ENCODE results near the gene CD58. TPM values are rescaled to one million over a fixed set of nuclear protein-coding genes. Genes with fewer than 3 reads are reported as not detected.
"Not testable (repeated sequence)": the region's sequence is repeated elsewhere in the genome, so short reads cannot be mapped to it uniquely, and the experiment has no call there.

The CD58 gene
- total RNA-seq, 1 donor from 2014 or later, result 160 TPM

DNA sequence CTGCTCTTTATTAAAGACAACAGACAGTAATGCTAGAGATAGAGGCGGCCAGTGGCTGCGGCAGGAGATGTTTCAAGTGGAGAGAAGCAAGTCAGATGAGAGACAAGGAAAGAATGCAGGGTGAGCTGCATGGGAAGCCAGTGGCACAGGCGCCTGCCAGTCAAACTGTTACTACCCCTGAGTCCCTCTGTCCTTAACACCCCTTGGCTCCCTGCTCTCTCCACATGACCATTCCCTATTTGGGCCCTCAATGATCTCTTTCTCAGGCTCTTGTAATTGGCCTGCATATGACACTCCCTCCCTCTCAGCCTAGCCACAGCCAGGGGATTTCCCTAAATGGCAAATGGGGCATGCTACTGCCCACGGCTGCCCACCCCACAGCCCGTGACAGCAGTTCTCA is 22.6 kb upstream of the CD58 start:
- H3K27ac Mint-ChIP-seq; intact Hi-C loops (cut with micrococcal nuclease); DNase-seq; H3K27me3 Mint-ChIP-seq; ATAC-seq (ENCODE audit: low read depth); H3K9me3 Mint-ChIP-seq; H3K36me3 Mint-ChIP-seq (ENCODE audit: low read depth); H3K4me3 Mint-ChIP-seq; POLR2A ChIA-PET: not testable (repeated sequence)
- CTCF ChIA-PET, result interaction anchor here (1.4 kb wide), 1 partner anchor 19 kb away, joined by 7 read pairs; no protein-coding TSS in a partner anchor
- peaks cover 26% of the 10 kb centered on the region for H3K4me1 Mint-ChIP-seq

- POLR2A ChIA-PET; ATAC-seq (ENCODE audit: low read depth); H3K27ac Mint-ChIP-seq; intact Hi-C loops (cut with micrococcal nuclease); H3K36me3 Mint-ChIP-seq (ENCODE audit: low read depth); H3K27me3 Mint-ChIP-seq; H3K4me3 Mint-ChIP-seq; CTCF ChIA-PET; H3K9me3 Mint-ChIP-seq; DNase-seq: not testable (repeated sequence)
- H3K4me1 Mint-ChIP-seq, result peaks cover 32% of the 10 kb centered on the region
Observed at GRCh38 chr1:116591951-116592605, 21.3 kb upstream of the CD58 start.

GRCh38 chr1:116591006-116591950 is 20.5 kb upstream of the CD58 start:
- H3K36me3 Mint-ChIP-seq (ENCODE audit: low read depth); ATAC-seq (ENCODE audit: low read depth); intact Hi-C loops (cut with micrococcal nuclease); H3K9me3 Mint-ChIP-seq; H3K27ac Mint-ChIP-seq; CTCF ChIA-PET; H3K4me3 Mint-ChIP-seq; H3K27me3 Mint-ChIP-seq; POLR2A ChIA-PET; DNase-seq: not testable (repeated sequence)
- H3K4me1 Mint-ChIP-seq, result peaks cover 33% of the 10 kb centered on the region

- POLR2A ChIA-PET, result interaction anchor here (0.7 kb wide), 1 partner anchor 35 kb away, joined by 3 read pairs; no protein-coding TSS in a partner anchor
- H3K27me3 Mint-ChIP-seq; ATAC-seq (ENCODE audit: low read depth); H3K27ac Mint-ChIP-seq; intact Hi-C loops (cut with micrococcal nuclease); H3K4me3 Mint-ChIP-seq; DNase-seq; CTCF ChIA-PET; H3K36me3 Mint-ChIP-seq (ENCODE audit: low read depth); H3K9me3 Mint-ChIP-seq: not testable (repeated sequence)
- H3K4me1 Mint-ChIP-seq, result peaks cover 30% of the 10 kb centered on the region
Observed at GRCh38 chr1:116590359-116591005, 19.7 kb upstream of the CD58 start.

- intact Hi-C loops (cut with micrococcal nuclease), result loop anchor here (5.0 kb wide), 1 partner anchor 38 kb away; no protein-coding TSS in a partner anchor
- not testable (repeated sequence) for H3K9me3 Mint-ChIP-seq; H3K4me3 Mint-ChIP-seq; H3K36me3 Mint-ChIP-seq (ENCODE audit: low read depth); DNase-seq; H3K27me3 Mint-ChIP-seq; H3K27ac Mint-ChIP-seq; ATAC-seq (ENCODE audit: low read depth)
- ChIA-PET POLR2A (interaction anchor here (1.1 kb wide), 1 partner anchor 19 kb away, joined by 3 read pairs; the partner anchor contains the start of gene CD58), CTCF (interaction anchor here (1.3 kb wide), 1 partner anchor 15 kb away, joined by 5 read pairs; no protein-coding TSS in a partner anchor)
- H3K4me1 Mint-ChIP-seq, result peaks cover 30% of the 10 kb centered on the region
Observed at GRCh38 chr1:116589101-116589735, 18.4 kb upstream of the CD58 start.

DNA sequence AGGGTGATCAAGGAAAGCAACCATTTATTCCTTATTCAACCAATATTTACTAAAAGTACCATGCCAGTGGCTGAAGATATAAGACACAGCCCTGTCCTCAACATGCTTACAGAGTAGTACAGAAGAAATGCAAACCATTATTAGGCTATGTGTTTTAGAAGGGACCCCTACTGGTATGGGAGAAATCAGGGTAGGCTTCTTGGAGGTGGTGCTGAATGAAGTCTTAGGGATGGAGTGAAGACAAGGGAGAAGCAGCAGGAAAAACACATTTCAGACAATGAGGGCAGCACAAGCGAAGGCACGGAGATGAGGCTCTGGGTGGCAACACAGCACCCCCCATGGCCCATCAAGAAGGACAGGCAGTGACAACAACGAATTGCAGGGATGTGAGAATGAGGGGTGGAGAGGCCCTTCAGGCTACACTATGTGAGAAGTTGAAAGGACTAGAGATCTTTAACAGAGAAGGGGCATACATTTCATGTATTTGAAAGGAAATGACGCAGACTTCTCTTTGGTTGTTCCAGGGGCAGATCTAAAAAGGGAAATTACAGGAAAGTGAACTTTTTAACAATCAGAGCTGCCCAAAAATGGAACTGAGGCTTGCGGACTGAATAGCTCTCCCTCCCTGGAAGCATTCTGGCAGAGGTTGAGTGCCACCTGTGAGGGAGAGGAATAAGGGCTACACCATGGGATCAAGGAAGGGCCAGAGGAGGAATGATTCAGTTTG is 16.8 kb upstream of the CD58 start:
- Mint-ChIP-seq H3K4me1 (peaks cover 30% of the 10 kb centered on the region), H3K9me3 (no peaks in the 10 kb centered on the region), H3K36me3 (ENCODE audit: low read depth) (no peaks in the 10 kb centered on the region), H3K4me3 (peak overlapping the region; percentile 2), H3K27ac (peak overlapping the region; percentile 54), H3K27me3 (no peaks in the 10 kb centered on the region)
- TF ChIP-seq, protein P1, sequence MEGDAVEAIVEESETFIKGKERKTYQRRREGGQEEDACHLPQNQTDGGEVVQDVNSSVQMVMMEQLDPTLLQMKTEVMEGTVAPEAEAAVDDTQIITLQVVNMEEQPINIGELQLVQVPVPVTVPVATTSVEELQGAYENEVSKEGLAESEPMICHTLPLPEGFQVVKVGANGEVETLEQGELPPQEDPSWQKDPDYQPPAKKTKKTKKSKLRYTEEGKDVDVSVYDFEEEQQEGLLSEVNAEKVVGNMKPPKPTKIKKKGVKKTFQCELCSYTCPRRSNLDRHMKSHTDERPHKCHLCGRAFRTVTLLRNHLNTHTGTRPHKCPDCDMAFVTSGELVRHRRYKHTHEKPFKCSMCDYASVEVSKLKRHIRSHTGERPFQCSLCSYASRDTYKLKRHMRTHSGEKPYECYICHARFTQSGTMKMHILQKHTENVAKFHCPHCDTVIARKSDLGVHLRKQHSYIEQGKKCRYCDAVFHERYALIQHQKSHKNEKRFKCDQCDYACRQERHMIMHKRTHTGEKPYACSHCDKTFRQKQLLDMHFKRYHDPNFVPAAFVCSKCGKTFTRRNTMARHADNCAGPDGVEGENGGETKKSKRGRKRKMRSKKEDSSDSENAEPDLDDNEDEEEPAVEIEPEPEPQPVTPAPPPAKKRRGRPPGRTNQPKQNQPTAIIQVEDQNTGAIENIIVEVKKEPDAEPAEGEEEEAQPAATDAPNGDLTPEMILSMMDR (IDR thresholded peaks at IDR 0.05), result no peak
- DNase-seq (no peak), ATAC-seq (ENCODE audit: low read depth) (no peak)
- CTCF ChIA-PET, result no interaction called here
- POLR2A ChIA-PET, result interaction anchor here (1.1 to 1.9 kb wide), 2 partner anchors 15 to 17 kb away, joined by 3 to 10 read pairs; partner anchors contain the start of gene CD58
- intact Hi-C loops (cut with micrococcal nuclease), result loop anchor here (5.0 kb wide), 1 partner anchor 40 kb away; no protein-coding TSS in a partner anchor

All from activated B cell treated with CpG ODN at 0.5 μM for 24 hours (primary cell).